ENCODE data around the gene ERG.

GRCh38 chr21:38538353-38538752 is 40.1 kb upstream of the ERG start:
- TF ChIP-seq, protein P1, sequence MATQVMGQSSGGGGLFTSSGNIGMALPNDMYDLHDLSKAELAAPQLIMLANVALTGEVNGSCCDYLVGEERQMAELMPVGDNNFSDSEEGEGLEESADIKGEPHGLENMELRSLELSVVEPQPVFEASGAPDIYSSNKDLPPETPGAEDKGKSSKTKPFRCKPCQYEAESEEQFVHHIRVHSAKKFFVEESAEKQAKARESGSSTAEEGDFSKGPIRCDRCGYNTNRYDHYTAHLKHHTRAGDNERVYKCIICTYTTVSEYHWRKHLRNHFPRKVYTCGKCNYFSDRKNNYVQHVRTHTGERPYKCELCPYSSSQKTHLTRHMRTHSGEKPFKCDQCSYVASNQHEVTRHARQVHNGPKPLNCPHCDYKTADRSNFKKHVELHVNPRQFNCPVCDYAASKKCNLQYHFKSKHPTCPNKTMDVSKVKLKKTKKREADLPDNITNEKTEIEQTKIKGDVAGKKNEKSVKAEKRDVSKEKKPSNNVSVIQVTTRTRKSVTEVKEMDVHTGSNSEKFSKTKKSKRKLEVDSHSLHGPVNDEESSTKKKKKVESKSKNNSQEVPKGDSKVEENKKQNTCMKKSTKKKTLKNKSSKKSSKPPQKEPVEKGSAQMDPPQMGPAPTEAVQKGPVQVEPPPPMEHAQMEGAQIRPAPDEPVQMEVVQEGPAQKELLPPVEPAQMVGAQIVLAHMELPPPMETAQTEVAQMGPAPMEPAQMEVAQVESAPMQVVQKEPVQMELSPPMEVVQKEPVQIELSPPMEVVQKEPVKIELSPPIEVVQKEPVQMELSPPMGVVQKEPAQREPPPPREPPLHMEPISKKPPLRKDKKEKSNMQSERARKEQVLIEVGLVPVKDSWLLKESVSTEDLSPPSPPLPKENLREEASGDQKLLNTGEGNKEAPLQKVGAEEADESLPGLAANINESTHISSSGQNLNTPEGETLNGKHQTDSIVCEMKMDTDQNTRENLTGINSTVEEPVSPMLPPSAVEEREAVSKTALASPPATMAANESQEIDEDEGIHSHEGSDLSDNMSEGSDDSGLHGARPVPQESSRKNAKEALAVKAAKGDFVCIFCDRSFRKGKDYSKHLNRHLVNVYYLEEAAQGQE (IDR thresholded peaks at IDR 0.05; ENCODE audit: insufficient read depth in 1 of 2, low read depth in 2 of 2, low read length in 2 of 2), result no peak
- TF ChIP-seq POLR2AphosphoS5 (IDR thresholded peaks at IDR 0.05; ENCODE audit: low read depth, low read length), result no peak
- no peak for TF ChIP-seq SIN3A (IDR thresholded peaks at IDR 0.05; ENCODE audit: borderline replicate concordance, insufficient read depth, low read length)
